HepG2 (cell line): ENCODE results near the gene MSI2. TPM values are rescaled to one million over a fixed set of nuclear protein-coding genes. Genes with fewer than 3 reads are reported as not detected.
A peak's percentile ranks its signal among the peaks of the same experiment; 100 is the strongest.

Experiments used
- CHCHD3 ChIP-seq: sonication (generic); formaldehyde crosslinking; IDR thresholded peaks from 2 replicates; pipeline ENCODE4 v1.8.0; 2022; ENCODE audit warnings: mild to moderate bottlenecking, missing genetic modification reagents, moderate library complexity
- GTF3A ChIP-seq: sonication (generic); formaldehyde crosslinking; conservative IDR thresholded peaks from 2 replicates; pipeline ENCODE4 v1.4.0; 2020; ENCODE audit warnings: mild to moderate bottlenecking, missing genetic modification reagents
- MAFK ChIP-seq, 2 experiments: IDR thresholded peaks in 1 of 2; conservative IDR thresholded peaks in 1 of 2; 2 replicates each; pipeline ENCODE4 v1.6.1; 2011; ENCODE audit warnings: improper control_type of control experiment in 2 of 2, low read length in 2 of 2
- MTF2 ChIP-seq: sonication (generic); formaldehyde crosslinking; IDR thresholded peaks from 2 replicates; pipeline ENCODE4 v1.5.0; 2020; ENCODE audit warnings: missing genetic modification reagents, borderline replicate concordance
- SP4 ChIP-seq: sonication (generic); formaldehyde crosslinking; IDR thresholded peaks from 2 replicates; pipeline ENCODE4 v1.8.1; 2023; ENCODE audit warnings: mild to moderate bottlenecking, missing genetic modification reagents
- SRSF4 ChIP-seq: fragments of 200-400 bp; formaldehyde crosslinking; IDR thresholded peaks from one replicate; pipeline ENCODE4 v1.6.1; 2018; ENCODE audit warnings: mild to moderate bottlenecking, low read depth, low read length, moderate library complexity; ENCODE audit not compliant: poor library complexity, severe bottlenecking
- TAF15 ChIP-seq: fragments of 200-400 bp; formaldehyde crosslinking; IDR thresholded peaks from one replicate; pipeline ENCODE4 v1.6.1; 2018; ENCODE audit warnings: mild to moderate bottlenecking, low read depth, low read length; ENCODE audit not compliant: poor library complexity, severe bottlenecking
- ZBTB25 ChIP-seq: IDR thresholded peaks from 2 replicates; pipeline ENCODE4 v1.6.1; 2018; ENCODE audit warnings: missing genetic modification reagents
- ZNF44 ChIP-seq: sonication (generic); formaldehyde crosslinking; IDR thresholded peaks from 2 replicates; pipeline ENCODE4 v1.5.1; 2020; ENCODE audit warnings: mild to moderate bottlenecking, missing genetic modification reagents
- ZNF570 ChIP-seq: sonication (generic); formaldehyde crosslinking; IDR thresholded peaks from 2 replicates; pipeline ENCODE4 v1.4.0; 2020; ENCODE audit warnings: mild to moderate bottlenecking, missing genetic modification reagents, borderline replicate concordance
- ZZZ3 ChIP-seq: sonication (generic); formaldehyde crosslinking; IDR thresholded peaks from 2 replicates; pipeline ENCODE4 v1.4.0; 2020; ENCODE audit warnings: missing genetic modification reagents, mild to moderate bottlenecking, borderline replicate concordance
- polyA plus RNA-seq, 8 experiments: library from polyadenylated mRNA; depleted of rRNA in 3 of 8; stranded (reverse) in 7 of 8; unstranded in 1 of 8; fragments of >200 nt; fragmentation: Illumina TruSeq in 4 of 8; extraction: Trizol in 4 of 8; gene quantifications; 2 replicates each; pipeline versions ENCODE4 v1.2.1 to v1.2.3, GENCODE V29; 2011 to 2016; ENCODE audit warnings: low read depth in 4 of 8, missing spikeins in 1 of 8, mixed read lengths in 1 of 8; ENCODE audit not compliant: insufficient read depth in 1 of 8
- total RNA-seq, 5 experiments: library from RNA; depleted of rRNA; stranded (reverse); fragments of >200 nt; fragmentation: Illumina TruSeq; extraction: Trizol; gene quantifications; 2 replicates each; pipeline ENCODE4 v1.2.3, GENCODE V29; 2016; ENCODE audit warnings: low read depth in 1 of 5
- TF ChIP-seq, protein P1 (sequence below): sonication (generic); formaldehyde crosslinking; conservative IDR thresholded peaks from 2 replicates; pipeline ENCODE4 v1.4.0; 2020; ENCODE audit warnings: missing genetic modification reagents
- TF ChIP-seq, protein P2 (sequence below), 2 experiments: sonication (generic) in 1 of 2; formaldehyde crosslinking in 1 of 2; IDR thresholded peaks; 2 replicates each; pipeline versions ENCODE4 v1.6.1 to v1.9.0; 2014 to 2022; ENCODE audit warnings: antibody characterized with exemption in 1 of 2, borderline replicate concordance in 1 of 2, inconsistent platforms in 1 of 2, low read depth in 1 of 2, missing genetic modification reagents in 1 of 2
- TF ChIP-seq, protein P3 (sequence below): sonication (generic); formaldehyde crosslinking; IDR thresholded peaks from 2 replicates; pipeline ENCODE4 v1.4.0; 2020; ENCODE audit warnings: missing genetic modification reagents, mild to moderate bottlenecking, borderline replicate concordance
- TF ChIP-seq, protein P4 (sequence below): sonication (generic); formaldehyde crosslinking; IDR thresholded peaks from 2 replicates; pipeline ENCODE4 v1.4.0; 2020; ENCODE audit warnings: low read depth, missing genetic modification reagents

Gene MSI2
- total and polyA plus RNA-seq, 2 of the 13 experiments (the other 11 are each of a cell fraction or from before 2014, with no cell fraction given) = 77.5 to 78.4 TPM

- peak; percentile 84 for TF ChIP-seq ZBTB25 (CRISPR knock-in tag)
- TF ChIP-seq MTF2 (CRISPR knock-in tag) = no peak
- no peak for TF ChIP-seq ZNF44
- peak; percentile 60 for TF ChIP-seq SP4
- TF ChIP-seq, protein P1, sequence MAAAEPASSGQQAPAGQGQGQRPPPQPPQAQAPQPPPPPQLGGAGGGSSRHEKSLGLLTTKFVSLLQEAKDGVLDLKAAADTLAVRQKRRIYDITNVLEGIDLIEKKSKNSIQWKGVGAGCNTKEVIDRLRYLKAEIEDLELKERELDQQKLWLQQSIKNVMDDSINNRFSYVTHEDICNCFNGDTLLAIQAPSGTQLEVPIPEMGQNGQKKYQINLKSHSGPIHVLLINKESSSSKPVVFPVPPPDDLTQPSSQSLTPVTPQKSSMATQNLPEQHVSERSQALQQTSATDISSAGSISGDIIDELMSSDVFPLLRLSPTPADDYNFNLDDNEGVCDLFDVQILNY (CRISPR knock-in tag) = no peak
- TF ChIP-seq, protein P2, sequence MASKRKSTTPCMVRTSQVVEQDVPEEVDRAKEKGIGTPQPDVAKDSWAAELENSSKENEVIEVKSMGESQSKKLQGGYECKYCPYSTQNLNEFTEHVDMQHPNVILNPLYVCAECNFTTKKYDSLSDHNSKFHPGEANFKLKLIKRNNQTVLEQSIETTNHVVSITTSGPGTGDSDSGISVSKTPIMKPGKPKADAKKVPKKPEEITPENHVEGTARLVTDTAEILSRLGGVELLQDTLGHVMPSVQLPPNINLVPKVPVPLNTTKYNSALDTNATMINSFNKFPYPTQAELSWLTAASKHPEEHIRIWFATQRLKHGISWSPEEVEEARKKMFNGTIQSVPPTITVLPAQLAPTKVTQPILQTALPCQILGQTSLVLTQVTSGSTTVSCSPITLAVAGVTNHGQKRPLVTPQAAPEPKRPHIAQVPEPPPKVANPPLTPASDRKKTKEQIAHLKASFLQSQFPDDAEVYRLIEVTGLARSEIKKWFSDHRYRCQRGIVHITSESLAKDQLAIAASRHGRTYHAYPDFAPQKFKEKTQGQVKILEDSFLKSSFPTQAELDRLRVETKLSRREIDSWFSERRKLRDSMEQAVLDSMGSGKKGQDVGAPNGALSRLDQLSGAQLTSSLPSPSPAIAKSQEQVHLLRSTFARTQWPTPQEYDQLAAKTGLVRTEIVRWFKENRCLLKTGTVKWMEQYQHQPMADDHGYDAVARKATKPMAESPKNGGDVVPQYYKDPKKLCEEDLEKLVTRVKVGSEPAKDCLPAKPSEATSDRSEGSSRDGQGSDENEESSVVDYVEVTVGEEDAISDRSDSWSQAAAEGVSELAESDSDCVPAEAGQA (IDR thresholded peaks at IDR 0.05; ENCODE audit: low read depth) = peak; percentile 57
- TF ChIP-seq, protein P2 (CRISPR knock-in tag; IDR thresholded peaks at IDR 0.05; ENCODE audit: borderline replicate concordance) = no peak
- TF ChIP-seq SRSF4 = no peak
- TF ChIP-seq GTF3A (CRISPR knock-in tag) = no peak
- no peak for TF ChIP-seq CHCHD3 (CRISPR knock-in tag)
- TF ChIP-seq, protein P3, sequence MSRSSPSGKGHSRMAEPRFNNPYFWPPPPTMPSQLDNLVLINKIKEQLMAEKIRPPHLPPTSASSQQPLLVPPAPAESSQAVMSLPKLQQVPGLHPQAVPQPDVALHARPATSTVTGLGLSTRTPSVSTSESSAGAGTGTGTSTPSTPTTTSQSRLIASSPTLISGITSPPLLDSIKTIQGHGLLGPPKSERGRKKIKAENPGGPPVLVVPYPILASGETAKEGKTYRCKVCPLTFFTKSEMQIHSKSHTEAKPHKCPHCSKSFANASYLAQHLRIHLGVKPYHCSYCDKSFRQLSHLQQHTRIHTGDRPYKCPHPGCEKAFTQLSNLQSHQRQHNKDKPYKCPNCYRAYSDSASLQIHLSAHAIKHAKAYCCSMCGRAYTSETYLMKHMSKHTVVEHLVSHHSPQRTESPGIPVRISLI (CRISPR knock-in tag) = no peak
- no peak for TF ChIP-seq TAF15
- TF ChIP-seq, protein P4, sequence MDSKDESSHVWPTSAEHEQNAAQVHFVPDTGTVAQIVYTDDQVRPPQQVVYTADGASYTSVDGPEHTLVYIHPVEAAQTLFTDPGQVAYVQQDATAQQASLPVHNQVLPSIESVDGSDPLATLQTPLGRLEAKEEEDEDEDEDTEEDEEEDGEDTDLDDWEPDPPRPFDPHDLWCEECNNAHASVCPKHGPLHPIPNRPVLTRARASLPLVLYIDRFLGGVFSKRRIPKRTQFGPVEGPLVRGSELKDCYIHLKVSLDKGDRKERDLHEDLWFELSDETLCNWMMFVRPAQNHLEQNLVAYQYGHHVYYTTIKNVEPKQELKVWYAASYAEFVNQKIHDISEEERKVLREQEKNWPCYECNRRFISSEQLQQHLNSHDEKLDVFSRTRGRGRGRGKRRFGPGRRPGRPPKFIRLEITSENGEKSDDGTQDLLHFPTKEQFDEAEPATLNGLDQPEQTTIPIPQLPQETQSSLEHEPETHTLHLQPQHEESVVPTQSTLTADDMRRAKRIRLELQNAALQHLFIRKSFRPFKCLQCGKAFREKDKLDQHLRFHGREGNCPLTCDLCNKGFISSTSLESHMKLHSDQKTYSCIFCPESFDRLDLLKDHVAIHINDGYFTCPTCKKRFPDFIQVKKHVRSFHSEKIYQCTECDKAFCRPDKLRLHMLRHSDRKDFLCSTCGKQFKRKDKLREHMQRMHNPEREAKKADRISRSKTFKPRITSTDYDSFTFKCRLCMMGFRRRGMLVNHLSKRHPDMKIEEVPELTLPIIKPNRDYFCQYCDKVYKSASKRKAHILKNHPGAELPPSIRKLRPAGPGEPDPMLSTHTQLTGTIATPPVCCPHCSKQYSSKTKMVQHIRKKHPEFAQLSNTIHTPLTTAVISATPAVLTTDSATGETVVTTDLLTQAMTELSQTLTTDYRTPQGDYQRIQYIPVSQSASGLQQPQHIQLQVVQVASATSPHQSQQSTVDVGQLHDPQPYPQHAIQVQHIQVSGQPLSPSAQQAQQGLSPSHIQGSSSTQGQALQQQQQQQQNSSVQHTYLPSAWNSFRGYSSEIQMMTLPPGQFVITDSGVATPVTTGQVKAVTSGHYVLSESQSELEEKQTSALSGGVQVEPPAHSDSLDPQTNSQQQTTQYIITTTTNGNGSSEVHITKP (CRISPR knock-in tag) = no peak; the same call in none of the 2 replicates
- TF ChIP-seq ZZZ3 (CRISPR knock-in tag) = no peak
- no peak for TF ChIP-seq MAFK (conservative IDR thresholded peaks at IDR 0.05 in 1 of 2, IDR thresholded peaks at IDR 0.05 in 1 of 2; ENCODE audit: low read length in 2 of 2)
- TF ChIP-seq ZNF570 = no peak
These were observed 203.1 kb downstream of the MSI2 start (continued) for GRCh38 chr17:57459286-57459915.
